IPS-20b (cell line): ENCODE data around the gene TSHZ1.

Experiments used
- H3K27ac ChIP-seq: one replicate; pipeline ENCODE4 v1.5.1; 2013; ENCODE audit warnings: low read length
- H3K27me3 ChIP-seq: 2 replicates; pipeline ENCODE4 v1.6.1; 2013; ENCODE audit warnings: mild to moderate bottlenecking, low read length, inconsistent platforms; ENCODE audit not compliant: insufficient read depth
- H3K36me3 ChIP-seq: 2 replicates; pipeline ENCODE4 v1.6.1; 2013; ENCODE audit warnings: low read depth, mild to moderate bottlenecking, inconsistent platforms, low read length, moderate library complexity; ENCODE audit not compliant: insufficient read depth
- H3K4me1 ChIP-seq: 2 replicates; pipeline ENCODE4 v1.6.1; 2013; ENCODE audit warnings: mild to moderate bottlenecking, control low read depth, inconsistent platforms, low read length, moderate library complexity; ENCODE audit not compliant: insufficient read depth
- H3K4me3 ChIP-seq: 2 replicates; pipeline ENCODE4 v1.5.1; 2013; ENCODE audit warnings: mild to moderate bottlenecking, low read length, inconsistent platforms
- H3K9ac ChIP-seq: 2 replicates; pipeline ENCODE4 v1.6.1; 2013; ENCODE audit warnings: low read depth, mild to moderate bottlenecking, inconsistent platforms, low read length, moderate library complexity
- H3K9me3 ChIP-seq: 2 replicates; pipeline ENCODE4 v1.6.1; 2013; ENCODE audit warnings: mild to moderate bottlenecking, low read depth, low read length, inconsistent platforms; ENCODE audit not compliant: insufficient read depth

TSHZ1 gene

GRCh38 chr18:75293591-75293990, 83.0 kb downstream of the TSHZ1 start:
- H3K4me3 ChIP-seq: no peak overlapping the region
- H3K27ac ChIP-seq: no peak overlapping the region
- H3K9me3 ChIP-seq: no peaks in the 10 kb centered on the region
- no peaks in the 10 kb centered on the region; the same call in 1 of the 2 replicates for H3K4me1 ChIP-seq
- H3K36me3 ChIP-seq: no peaks in the 10 kb centered on the region
- H3K27me3 ChIP-seq: no peaks in the 10 kb centered on the region
- H3K9ac ChIP-seq: no peak overlapping the region

- H3K9ac ChIP-seq: no peak overlapping the region
- H3K4me1 ChIP-seq: no peaks in the 10 kb centered on the region
- no peak overlapping the region for H3K4me3 ChIP-seq
- H3K27me3 ChIP-seq: no peaks in the 10 kb centered on the region
- no peaks in the 10 kb centered on the region for H3K9me3 ChIP-seq
- H3K36me3 ChIP-seq: no peaks in the 10 kb centered on the region
- no peak overlapping the region for H3K27ac ChIP-seq
These were observed 87.1 kb downstream of the TSHZ1 start for GRCh38 chr18:75297731-75298130.

- no peaks in the 10 kb centered on the region for H3K4me1 ChIP-seq
- no peak overlapping the region for H3K4me3 ChIP-seq
- H3K27ac ChIP-seq: no peak overlapping the region
- no peaks in the 10 kb centered on the region for H3K9me3 ChIP-seq
- H3K36me3 ChIP-seq: no peaks in the 10 kb centered on the region
- no peaks in the 10 kb centered on the region for H3K27me3 ChIP-seq
- H3K9ac ChIP-seq: no peak overlapping the region
These were observed 94.3 kb downstream of the TSHZ1 start for GRCh38 chr18:75304678-75305557.

GRCh38 chr18:75305984-75306383, 95.4 kb downstream of the TSHZ1 start:
- H3K36me3 ChIP-seq: no peaks in the 10 kb centered on the region
- H3K4me1 ChIP-seq: no peaks in the 10 kb centered on the region
- H3K27me3 ChIP-seq: no peaks in the 10 kb centered on the region
- H3K9ac ChIP-seq: no peak overlapping the region
- no peaks in the 10 kb centered on the region for H3K9me3 ChIP-seq
- no peak overlapping the region for H3K27ac ChIP-seq
- no peak overlapping the region for H3K4me3 ChIP-seq

GRCh38 chr18:75307530-75307929, 96.9 kb downstream of the TSHZ1 start:
- no peak overlapping the region for H3K27ac ChIP-seq
- H3K4me3 ChIP-seq: no peak overlapping the region
- no peaks in the 10 kb centered on the region for H3K36me3 ChIP-seq
- H3K27me3 ChIP-seq: no peaks in the 10 kb centered on the region
- H3K4me1 ChIP-seq: no peaks in the 10 kb centered on the region
- no peaks in the 10 kb centered on the region for H3K9me3 ChIP-seq
- H3K9ac ChIP-seq: no peak overlapping the region

- Histone ChIP-seq H3K9me3 (no peaks in the 10 kb centered on the region), H3K27me3 (no peaks in the 10 kb centered on the region), H3K9ac (no peak overlapping the region), H3K36me3 (no peaks in the 10 kb centered on the region), H3K4me1 (no peaks in the 10 kb centered on the region), H3K4me3 (no peak overlapping the region), H3K27ac (no peak overlapping the region)
These were observed 99.0 kb downstream of the TSHZ1 start for GRCh38 chr18:75309564-75309963.

- H3K36me3 ChIP-seq: no peaks in the 10 kb centered on the region
- H3K9ac ChIP-seq: no peak overlapping the region
- H3K27ac ChIP-seq: no peak overlapping the region
- H3K4me3 ChIP-seq: no peak overlapping the region
- no peaks in the 10 kb centered on the region for H3K27me3 ChIP-seq
- no peaks in the 10 kb centered on the region for H3K4me1 ChIP-seq
- no peaks in the 10 kb centered on the region for H3K9me3 ChIP-seq
These were observed 103.5 kb downstream of the TSHZ1 start for GRCh38 chr18:75314117-75314516.

- no peak overlapping the region for H3K9ac ChIP-seq
- H3K36me3 ChIP-seq: no peaks in the 10 kb centered on the region
- no peak overlapping the region for H3K4me3 ChIP-seq
- no peak overlapping the region for H3K27ac ChIP-seq
- no peaks in the 10 kb centered on the region for H3K9me3 ChIP-seq
- H3K27me3 ChIP-seq: no peaks in the 10 kb centered on the region
- H3K4me1 ChIP-seq: no peaks in the 10 kb centered on the region
These were observed 104.0 kb downstream of the TSHZ1 start for GRCh38 chr18:75314606-75315005.

- H3K9me3 ChIP-seq: no peaks in the 10 kb centered on the region
- no peak overlapping the region for H3K9ac ChIP-seq
- H3K4me1 ChIP-seq: no peaks in the 10 kb centered on the region
- H3K27me3 ChIP-seq: no peaks in the 10 kb centered on the region
- H3K36me3 ChIP-seq: no peaks in the 10 kb centered on the region
- H3K27ac ChIP-seq: no peak overlapping the region
- H3K4me3 ChIP-seq: no peak overlapping the region
These were observed 105.6 kb downstream of the TSHZ1 start for GRCh38 chr18:75316223-75316622.

GRCh38 chr18:75316826-75317225, 106.2 kb downstream of the TSHZ1 start:
- Histone ChIP-seq H3K4me3 (no peak overlapping the region), H3K9ac (no peak overlapping the region)

GRCh38 chr18:75317300-75317699, 106.7 kb downstream of the TSHZ1 start:
- Histone ChIP-seq H3K36me3 (no peaks in the 10 kb centered on the region), H3K4me3 (no peak overlapping the region), H3K27ac (no peak overlapping the region), H3K27me3 (no peaks in the 10 kb centered on the region), H3K4me1 (no peaks in the 10 kb centered on the region), H3K9me3 (no peaks in the 10 kb centered on the region), H3K9ac (no peak overlapping the region)

More at GRCh38 chr18:75316826-75317225, 106.2 kb downstream of the TSHZ1 start:
- Histone ChIP-seq H3K4me1 (no peaks in the 10 kb centered on the region), H3K27ac (no peak overlapping the region), H3K9me3 (no peaks in the 10 kb centered on the region), H3K36me3 (no peaks in the 10 kb centered on the region), H3K27me3 (no peaks in the 10 kb centered on the region)

- H3K36me3 ChIP-seq: no peaks in the 10 kb centered on the region
- H3K4me1 ChIP-seq: no peaks in the 10 kb centered on the region
- no peaks in the 10 kb centered on the region for H3K9me3 ChIP-seq
- no peak overlapping the region for H3K27ac ChIP-seq
- H3K9ac ChIP-seq: no peak overlapping the region
- no peak overlapping the region for H3K4me3 ChIP-seq
- H3K27me3 ChIP-seq: no peaks in the 10 kb centered on the region
These were observed 107.1 kb downstream of the TSHZ1 start for GRCh38 chr18:75317703-75318102.
